Measurements from ENCODE around the gene TRPM3. TPM values are rescaled to one million over a fixed set of nuclear protein-coding genes. Genes with fewer than 3 reads are reported as not detected.

Gene TRPM3
- total and polyA plus RNA-seq, 4 donors = 0.07 to 0.89 (median 0.67) TPM

DNA sequence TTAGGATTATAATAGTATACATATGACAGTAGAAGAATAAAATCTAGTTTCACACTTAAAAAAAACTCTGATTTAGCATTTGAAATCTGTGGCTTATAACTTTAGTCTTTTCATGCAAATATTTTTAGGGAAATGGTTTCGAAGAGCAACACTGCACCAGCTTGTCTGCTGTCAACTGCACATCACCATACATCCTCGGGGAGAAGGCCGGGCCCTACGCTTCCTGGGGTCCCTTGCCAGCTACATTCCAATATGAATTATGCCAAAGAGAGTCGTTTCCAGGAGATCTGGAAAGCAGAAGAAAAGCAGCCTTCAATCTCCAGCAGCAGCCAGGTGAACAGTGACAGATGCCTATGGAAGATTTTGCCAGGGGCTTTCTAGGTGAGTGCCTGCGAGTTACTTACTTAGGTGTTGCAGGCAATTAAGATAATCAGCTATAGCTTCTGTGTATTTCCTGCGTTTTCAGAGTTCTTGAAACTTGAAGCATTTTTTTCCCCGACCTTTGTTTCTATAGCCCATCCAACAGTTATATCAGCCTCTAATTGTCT is 166.8 kb downstream of the TRPM3 start:
- Histone ChIP-seq H3K27me3 (ENCODE audit: control insufficient read depth in 4 of 4, insufficient read depth in 4 of 4, low read length in 3 of 4) (no peaks in the 10 kb centered on the region), H3K4me3 (ENCODE audit: low read depth in 1 of 3, low read length in 3 of 3) (no peak overlapping the region), H3K27ac (ENCODE audit: low read depth in 1 of 2, low read length in 2 of 2) (no peak overlapping the region), H3K4me1 (ENCODE audit: control insufficient read depth in 4 of 4, insufficient read depth in 4 of 4, low read length in 3 of 4) (no peaks in the 10 kb centered on the region), H3K36me3 (ENCODE audit: control insufficient read depth in 4 of 4, insufficient read depth in 3 of 4, low read depth in 1 of 4, low read length in 3 of 4) (no peaks in the 10 kb centered on the region), H3K9me3 (ENCODE audit: control insufficient read depth in 4 of 4, low read length in 3 of 4) (no peaks in the 10 kb centered on the region), H3K9ac (ENCODE audit: low read depth in 1 of 2, low read length in 2 of 2) (no peak overlapping the region)
- no peak for DNase-seq (ENCODE audit: low spot score)
- WGBS = 81% methylated on average over 8 of the region's 8 CpGs
- TF ChIP-seq, protein P1, sequence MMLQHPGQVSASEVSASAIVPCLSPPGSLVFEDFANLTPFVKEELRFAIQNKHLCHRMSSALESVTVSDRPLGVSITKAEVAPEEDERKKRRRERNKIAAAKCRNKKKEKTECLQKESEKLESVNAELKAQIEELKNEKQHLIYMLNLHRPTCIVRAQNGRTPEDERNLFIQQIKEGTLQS (IDR thresholded peaks at IDR 0.05) = no peak
- TF ChIP-seq, protein P2, sequence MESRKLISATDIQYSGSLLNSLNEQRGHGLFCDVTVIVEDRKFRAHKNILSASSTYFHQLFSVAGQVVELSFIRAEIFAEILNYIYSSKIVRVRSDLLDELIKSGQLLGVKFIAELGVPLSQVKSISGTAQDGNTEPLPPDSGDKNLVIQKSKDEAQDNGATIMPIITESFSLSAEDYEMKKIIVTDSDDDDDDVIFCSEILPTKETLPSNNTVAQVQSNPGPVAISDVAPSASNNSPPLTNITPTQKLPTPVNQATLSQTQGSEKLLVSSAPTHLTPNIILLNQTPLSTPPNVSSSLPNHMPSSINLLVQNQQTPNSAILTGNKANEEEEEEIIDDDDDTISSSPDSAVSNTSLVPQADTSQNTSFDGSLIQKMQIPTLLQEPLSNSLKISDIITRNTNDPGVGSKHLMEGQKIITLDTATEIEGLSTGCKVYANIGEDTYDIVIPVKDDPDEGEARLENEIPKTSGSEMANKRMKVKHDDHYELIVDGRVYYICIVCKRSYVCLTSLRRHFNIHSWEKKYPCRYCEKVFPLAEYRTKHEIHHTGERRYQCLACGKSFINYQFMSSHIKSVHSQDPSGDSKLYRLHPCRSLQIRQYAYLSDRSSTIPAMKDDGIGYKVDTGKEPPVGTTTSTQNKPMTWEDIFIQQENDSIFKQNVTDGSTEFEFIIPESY (IDR thresholded peaks at IDR 0.05) = no peak
- no peak for TF ChIP-seq CTCF (IDR thresholded peaks at IDR 0.05; ENCODE audit: low read depth, low read length, missing input control)

GRCh38 chr9:70954126-70954525 is 167.3 kb downstream of the TRPM3 start:
- no peaks in the 10 kb centered on the region for H3K36me3 ChIP-seq (ENCODE audit: control insufficient read depth in 4 of 4, insufficient read depth in 3 of 4, low read depth in 1 of 4, low read length in 3 of 4)
- no peaks in the 10 kb centered on the region for H3K9me3 ChIP-seq (ENCODE audit: control insufficient read depth in 4 of 4, low read length in 3 of 4)
- no peaks in the 10 kb centered on the region for H3K4me1 ChIP-seq (ENCODE audit: control insufficient read depth in 4 of 4, insufficient read depth in 4 of 4, low read length in 3 of 4)
- no peak overlapping the region for H3K9ac ChIP-seq (ENCODE audit: low read depth in 1 of 2, low read length in 2 of 2)
- H3K4me3 ChIP-seq (ENCODE audit: low read depth in 1 of 3, low read length in 3 of 3) = no peak overlapping the region
- no peak for DNase-seq (ENCODE audit: low spot score)
- H3K27ac ChIP-seq (ENCODE audit: low read depth in 1 of 2, low read length in 2 of 2) = no peak overlapping the region
- 78% methylated on average over 1 of the region's 1 CpG for WGBS
- H3K27me3 ChIP-seq (ENCODE audit: control insufficient read depth in 4 of 4, insufficient read depth in 4 of 4, low read length in 3 of 4) = no peaks in the 10 kb centered on the region
- TF ChIP-seq FOXA1 (IDR thresholded peaks at IDR 0.05) (no peak), GABPA (IDR thresholded peaks at IDR 0.05 in 1 of 2, conservative IDR thresholded peaks at IDR 0.05 in 1 of 2) (no peak), MAX (IDR thresholded peaks at IDR 0.05) (no peak), JUND (IDR thresholded peaks at IDR 0.05) (no peak), HNF4G (IDR thresholded peaks at IDR 0.05) (no peak), HNF4A (conservative IDR thresholded peaks at IDR 0.05) (no peak)
- TF ChIP-seq, protein P1 (IDR thresholded peaks at IDR 0.05) = no peak

- Histone ChIP-seq H3K9ac (ENCODE audit: low read depth in 1 of 2, low read length in 2 of 2) (no peak overlapping the region), H3K36me3 (ENCODE audit: control insufficient read depth in 4 of 4, insufficient read depth in 3 of 4, low read depth in 1 of 4, low read length in 3 of 4) (no peaks in the 10 kb centered on the region), H3K27ac (ENCODE audit: low read depth in 1 of 2, low read length in 2 of 2) (no peak overlapping the region), H3K4me1 (ENCODE audit: control insufficient read depth in 4 of 4, insufficient read depth in 4 of 4, low read length in 3 of 4) (no peaks in the 10 kb centered on the region), H3K4me3 (ENCODE audit: low read depth in 1 of 3, low read length in 3 of 3) (no peak overlapping the region), H3K9me3 (ENCODE audit: control insufficient read depth in 4 of 4, low read length in 3 of 4) (no peaks in the 10 kb centered on the region), H3K27me3 (ENCODE audit: control insufficient read depth in 4 of 4, insufficient read depth in 4 of 4, low read length in 3 of 4) (no peaks in the 10 kb centered on the region)
- WGBS = 95% methylated on average over 4 of the region's 4 CpGs
- TF ChIP-seq NR2F2 (IDR thresholded peaks at IDR 0.05) (no peak), GABPA (IDR thresholded peaks at IDR 0.05 in 1 of 2, conservative IDR thresholded peaks at IDR 0.05 in 1 of 2) (no peak), CTCF (IDR thresholded peaks at IDR 0.05; ENCODE audit: low read depth, low read length, missing input control) (no peak), RXRA (IDR thresholded peaks at IDR 0.05) (no peak), HNF4A (conservative IDR thresholded peaks at IDR 0.05) (no peak)
- DNase-seq (ENCODE audit: low spot score) = no peak
These were observed 169.4 kb downstream of the TRPM3 start for GRCh38 chr9:70951749-70952727.

All from liver (tissue), 9 donors.